Measurements from ENCODE around the gene LOXHD1. TPM values are rescaled to one million over a fixed set of nuclear protein-coding genes. Genes with fewer than 3 reads are reported as not detected.

The LOXHD1 gene
- total and polyA plus RNA-seq, 4 experiments from 2014 or later = not detected

GRCh38 chr18:46621111-46621766 is 35.8 kb downstream of the LOXHD1 start:
- Histone ChIP-seq H3K9me3 (ENCODE audit: control insufficient read depth in 1 of 2, low read length in 2 of 2) (no peaks in the 10 kb centered on the region), H3K27ac (ENCODE audit: low read depth, low read length) (no peak overlapping the region), H3K36me3 (ENCODE audit: insufficient read depth, low read length) (no peaks in the 10 kb centered on the region), H3K4me1 (ENCODE audit: insufficient read depth, low read length) (peaks cover 16% of the 10 kb centered on the region), H3K27me3 (ENCODE audit: insufficient read depth, low read length) (no peaks in the 10 kb centered on the region), H3K4me3 (ENCODE audit: low read length in 2 of 2) (no peak overlapping the region)
- intact Hi-C loops (cut with micrococcal nuclease) = no loop called here
- no peak for DNase-seq
- ChIA-PET CTCF (ENCODE audit: partially characterized antibody) (interaction anchor here (2.8 to 3.0 kb wide), 3 partner anchors 37 to 448 kb away, joined by 8 to 15 read pairs (median 14); a partner anchor contains a TSS), POLR2A (ENCODE audit: partially characterized antibody) (no interaction called here)
- H3K4me1 Mint-ChIP-seq = peaks cover 12 to 30% (median 19%) of the 10 kb centered on the region in 4 donors
- H3K27me3 Mint-ChIP-seq = peaks cover 1 to 2% of the 10 kb centered on the region in 2 donors
- no peaks in the 10 kb centered on the region for H3K36me3 Mint-ChIP-seq
- H3K4me3 Mint-ChIP-seq = peak overlapping the region in 1 of 8 donors; percentile 32
- H3K9me3 Mint-ChIP-seq = no peaks in the 10 kb centered on the region
- peak overlapping the region in 2 of 7 donors; percentile 9 to 27 for H3K27ac Mint-ChIP-seq

- no peak for DNase-seq
- no peak overlapping the region for H3K27ac ChIP-seq (ENCODE audit: low read depth, low read length)
- no peaks in the 10 kb centered on the region for H3K36me3 Mint-ChIP-seq
- no peaks in the 10 kb centered on the region for H3K36me3 ChIP-seq (ENCODE audit: insufficient read depth, low read length)
- peaks cover 16% of the 10 kb centered on the region for H3K4me1 ChIP-seq (ENCODE audit: insufficient read depth, low read length)
- H3K27me3 ChIP-seq (ENCODE audit: insufficient read depth, low read length) = no peaks in the 10 kb centered on the region
- ChIA-PET CTCF (ENCODE audit: partially characterized antibody) (interaction anchor here (1.0 to 2.8 kb wide), 2 partner anchors 38 to 338 kb away, joined by 3 to 8 read pairs; no protein-coding TSS in a partner anchor), POLR2A (ENCODE audit: partially characterized antibody) (no interaction called here)
- no peak overlapping the region for H3K4me3 ChIP-seq (ENCODE audit: low read length in 2 of 2)
- no peak overlapping the region for H3K4me3 Mint-ChIP-seq
- no peaks in the 10 kb centered on the region for H3K9me3 ChIP-seq (ENCODE audit: control insufficient read depth in 1 of 2, low read length in 2 of 2)
- H3K27me3 Mint-ChIP-seq = peaks cover 0 to 2% of the 10 kb centered on the region in 2 donors
- no peaks in the 10 kb centered on the region for H3K9me3 Mint-ChIP-seq
- peaks cover 12 to 25% (median 17%) of the 10 kb centered on the region in 4 donors for H3K4me1 Mint-ChIP-seq
- H3K27ac Mint-ChIP-seq = no peak overlapping the region
- intact Hi-C loops (cut with micrococcal nuclease) = no loop called here
Observed at GRCh38 chr18:46619559-46619958, 37.5 kb downstream of the LOXHD1 start.

GRCh38 chr18:46615720-46616119 is 41.3 kb downstream of the LOXHD1 start:
- Mint-ChIP-seq H3K4me3 (no peak overlapping the region), H3K9me3 (no peaks in the 10 kb centered on the region), H3K36me3 (no peaks in the 10 kb centered on the region), H3K4me1 (no peaks in the 10 kb centered on the region), H3K27me3 (peaks cover 2 to 3% of the 10 kb centered on the region in 2 donors), H3K27ac (no peak overlapping the region)
- Histone ChIP-seq H3K27me3 (ENCODE audit: insufficient read depth, low read length) (no peaks in the 10 kb centered on the region), H3K4me3 (ENCODE audit: low read length in 2 of 2) (no peak overlapping the region), H3K9me3 (ENCODE audit: control insufficient read depth in 1 of 2, low read length in 2 of 2) (no peaks in the 10 kb centered on the region), H3K36me3 (ENCODE audit: insufficient read depth, low read length) (no peaks in the 10 kb centered on the region), H3K4me1 (ENCODE audit: insufficient read depth, low read length) (no peaks in the 10 kb centered on the region), H3K27ac (ENCODE audit: low read depth, low read length) (no peak overlapping the region)
- intact Hi-C loops (cut with micrococcal nuclease) = no loop called here
- ChIA-PET POLR2A (ENCODE audit: partially characterized antibody) (no interaction called here), CTCF (ENCODE audit: partially characterized antibody) (no interaction called here)
- DNase-seq = no peak

- Histone ChIP-seq H3K4me3 (ENCODE audit: low read length in 2 of 2) (no peak overlapping the region), H3K27me3 (ENCODE audit: insufficient read depth, low read length) (no peaks in the 10 kb centered on the region), H3K4me1 (ENCODE audit: insufficient read depth, low read length) (no peaks in the 10 kb centered on the region), H3K27ac (ENCODE audit: low read depth, low read length) (no peak overlapping the region), H3K36me3 (ENCODE audit: insufficient read depth, low read length) (no peaks in the 10 kb centered on the region), H3K9me3 (ENCODE audit: control insufficient read depth in 1 of 2, low read length in 2 of 2) (no peaks in the 10 kb centered on the region)
- ChIA-PET POLR2A (ENCODE audit: partially characterized antibody) (no interaction called here), CTCF (ENCODE audit: partially characterized antibody) (no interaction called here)
- H3K27me3 Mint-ChIP-seq = peaks cover 5 to 8% of the 10 kb centered on the region in 2 donors
- peaks cover 0 to 2% (median 0%) of the 10 kb centered on the region in 8 donors for H3K9me3 Mint-ChIP-seq
- H3K4me3 Mint-ChIP-seq = no peak overlapping the region
- intact Hi-C loops (cut with micrococcal nuclease) = no loop called here
- no peaks in the 10 kb centered on the region for H3K4me1 Mint-ChIP-seq
- no peak overlapping the region for H3K27ac Mint-ChIP-seq
- DNase-seq = no peak
- H3K36me3 Mint-ChIP-seq = no peaks in the 10 kb centered on the region
Observed at GRCh38 chr18:46609048-46609447, 48.0 kb downstream of the LOXHD1 start.

DNA sequence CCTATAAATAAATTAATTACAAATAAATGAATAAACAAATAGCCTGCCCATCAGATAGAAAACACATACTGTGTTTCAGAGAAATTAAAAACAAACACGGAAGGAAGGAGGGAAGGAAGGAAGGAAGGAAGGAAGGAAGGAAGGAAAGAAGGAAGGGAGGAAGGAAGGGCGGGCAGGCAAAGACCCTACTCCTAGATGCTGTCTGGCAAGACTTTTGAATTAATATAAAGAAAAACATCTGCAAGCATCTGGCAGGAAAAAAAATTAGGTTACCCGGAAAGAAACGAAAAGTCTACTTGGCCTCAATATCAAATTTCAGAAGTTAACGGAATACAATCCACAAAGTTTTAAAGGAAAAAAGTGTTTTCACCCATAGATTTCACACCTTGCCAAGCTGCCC is 49.1 kb downstream of the LOXHD1 start:
- peaks cover 9 to 15% of the 10 kb centered on the region in 2 donors for H3K27me3 Mint-ChIP-seq
- POLR2A ChIA-PET (ENCODE audit: partially characterized antibody) = no interaction called here
- H3K27ac Mint-ChIP-seq = no peak overlapping the region
- no peaks in the 10 kb centered on the region for H3K4me1 Mint-ChIP-seq
- no peaks in the 10 kb centered on the region for H3K36me3 ChIP-seq (ENCODE audit: insufficient read depth, low read length)
- DNase-seq = no peak
- no peaks in the 10 kb centered on the region for H3K4me1 ChIP-seq (ENCODE audit: insufficient read depth, low read length)
- no peak overlapping the region for H3K4me3 Mint-ChIP-seq
- H3K9me3 ChIP-seq (ENCODE audit: control insufficient read depth in 1 of 2, low read length in 2 of 2) = no peaks in the 10 kb centered on the region
- peaks cover 0 to 2% (median 0%) of the 10 kb centered on the region in 8 donors for H3K9me3 Mint-ChIP-seq
- H3K4me3 ChIP-seq (ENCODE audit: low read length in 2 of 2) = no peak overlapping the region
- no peak overlapping the region for H3K27ac ChIP-seq (ENCODE audit: low read depth, low read length)
- no peaks in the 10 kb centered on the region for H3K36me3 Mint-ChIP-seq
- intact Hi-C loops (cut with micrococcal nuclease) = no loop called here
- H3K27me3 ChIP-seq (ENCODE audit: insufficient read depth, low read length) = no peaks in the 10 kb centered on the region
- CTCF ChIA-PET (ENCODE audit: partially characterized antibody) = no interaction called here

DNA sequence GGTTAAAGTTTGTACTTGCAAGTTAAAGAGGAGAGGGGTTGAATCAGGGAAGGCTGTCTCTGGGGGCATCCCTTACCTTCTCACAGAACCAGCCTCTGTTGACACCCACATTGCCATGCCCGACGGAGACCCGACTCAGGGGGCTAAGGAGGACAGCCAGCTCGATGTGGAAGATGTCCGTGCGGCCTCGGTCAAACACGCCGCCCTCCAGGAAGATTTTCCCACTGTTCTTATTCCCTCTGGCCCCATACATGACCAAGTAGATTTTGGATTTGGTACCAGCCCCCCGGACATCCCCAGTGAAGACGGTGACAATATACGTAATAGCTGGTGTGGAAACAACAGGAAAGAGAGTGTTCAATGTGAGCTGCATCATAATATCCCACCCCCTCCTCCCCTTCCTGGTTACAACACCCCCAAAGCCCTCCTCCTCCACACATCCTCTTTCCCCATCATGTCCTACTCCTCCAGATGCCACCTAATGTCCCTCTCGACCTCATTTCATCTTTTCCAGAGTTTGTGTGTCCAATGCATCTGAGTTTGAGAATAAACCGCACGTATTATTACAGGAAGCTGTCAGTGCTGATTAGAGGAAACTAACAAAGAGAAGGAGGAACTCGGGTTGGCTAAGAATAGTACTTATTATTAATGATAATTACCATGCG is 55.7 kb downstream of the LOXHD1 start:
- Mint-ChIP-seq H3K36me3 (no peaks in the 10 kb centered on the region), H3K27ac (peak overlapping the region in 1 of 7 donors; percentile 37), H3K27me3 (peaks cover 12 to 21% of the 10 kb centered on the region in 2 donors), H3K9me3 (peaks cover 0 to 2% (median 0%) of the 10 kb centered on the region in 8 donors), H3K4me3 (no peak overlapping the region), H3K4me1 (no peaks in the 10 kb centered on the region)
- intact Hi-C loops (cut with micrococcal nuclease) = no loop called here
- no peak overlapping the region for H3K27ac ChIP-seq (ENCODE audit: low read depth, low read length)
- H3K4me3 ChIP-seq (ENCODE audit: low read length in 2 of 2) = no peak overlapping the region
- H3K4me1 ChIP-seq (ENCODE audit: insufficient read depth, low read length) = no peaks in the 10 kb centered on the region
- CTCF ChIA-PET (ENCODE audit: partially characterized antibody) = no interaction called here
- DNase-seq = no peak
- no peaks in the 10 kb centered on the region for H3K9me3 ChIP-seq (ENCODE audit: control insufficient read depth in 1 of 2, low read length in 2 of 2)
- no peaks in the 10 kb centered on the region for H3K27me3 ChIP-seq (ENCODE audit: insufficient read depth, low read length)
- no peaks in the 10 kb centered on the region for H3K36me3 ChIP-seq (ENCODE audit: insufficient read depth, low read length)
- POLR2A ChIA-PET (ENCODE audit: partially characterized antibody) = no interaction called here

DNA sequence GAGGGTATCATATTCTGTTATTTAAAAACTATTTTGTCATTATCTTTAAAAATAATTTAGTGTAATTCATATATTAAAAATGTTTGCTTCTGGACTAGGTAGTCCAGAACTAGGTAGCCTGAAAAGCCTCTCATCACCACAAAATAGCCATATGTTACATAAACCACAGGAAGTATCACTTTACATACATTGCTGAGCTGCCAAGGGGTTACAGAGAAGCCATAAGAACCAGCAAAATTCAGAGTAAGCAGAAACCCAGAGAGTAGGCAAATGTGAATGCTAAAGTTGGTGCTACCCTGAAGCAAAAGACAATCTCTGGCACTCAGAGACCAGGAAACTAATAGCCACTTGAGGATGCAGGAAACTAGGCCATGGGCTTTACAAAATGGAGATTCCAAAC is 60.9 kb downstream of the LOXHD1 start:
- H3K36me3 Mint-ChIP-seq = no peaks in the 10 kb centered on the region
- intact Hi-C loops (cut with micrococcal nuclease) = no loop called here
- no peaks in the 10 kb centered on the region for H3K4me1 Mint-ChIP-seq
- H3K9me3 ChIP-seq (ENCODE audit: control insufficient read depth in 1 of 2, low read length in 2 of 2) = no peaks in the 10 kb centered on the region
- H3K27ac Mint-ChIP-seq = no peak overlapping the region
- ChIA-PET POLR2A (ENCODE audit: partially characterized antibody) (no interaction called here), CTCF (ENCODE audit: partially characterized antibody) (interaction anchor here (1.1 kb wide), 1 partner anchor 62 kb away, joined by 3 read pairs; no protein-coding TSS in a partner anchor)
- H3K27ac ChIP-seq (ENCODE audit: low read depth, low read length) = no peak overlapping the region
- no peaks in the 10 kb centered on the region for H3K4me1 ChIP-seq (ENCODE audit: insufficient read depth, low read length)
- H3K4me3 ChIP-seq (ENCODE audit: low read length in 2 of 2) = no peak overlapping the region
- H3K27me3 ChIP-seq (ENCODE audit: insufficient read depth, low read length) = no peaks in the 10 kb centered on the region
- no peak for DNase-seq
- H3K9me3 Mint-ChIP-seq = no peaks in the 10 kb centered on the region
- H3K36me3 ChIP-seq (ENCODE audit: insufficient read depth, low read length) = no peaks in the 10 kb centered on the region
- no peak overlapping the region for H3K4me3 Mint-ChIP-seq
- peaks cover 13 to 22% of the 10 kb centered on the region in 2 donors for H3K27me3 Mint-ChIP-seq

Measured in CD4-positive, alpha-beta memory T cell (primary cell).